NT2/D1 (cell line): ENCODE results near the gene ADCY3.

Source experiments
- DNase-seq: peaks from one replicate; pipeline ENCODE4 v3.0.0-alpha.2; 2011; ENCODE audit warnings: low read depth, low spot score
- H3K27me3 ChIP-seq: 2 replicates; pipeline ENCODE4 v1.6.0; 2011; ENCODE audit warnings: mild to moderate bottlenecking; ENCODE audit not compliant: insufficient read length, insufficient read depth
- H3K36me3 ChIP-seq: 2 replicates; pipeline ENCODE4 v1.6.1; 2011; ENCODE audit warnings: mild to moderate bottlenecking, low read length, mixed read lengths; ENCODE audit not compliant: insufficient read depth, insufficient read length
- H3K4me1 ChIP-seq: 2 replicates; pipeline ENCODE4 v1.5.1; 2011; ENCODE audit not compliant: insufficient read depth, insufficient read length
- H3K4me3 ChIP-seq: 2 replicates; pipeline ENCODE4 v1.5.1; 2011; ENCODE audit warnings: low read depth; ENCODE audit not compliant: insufficient read length
- H3K9ac ChIP-seq: 2 replicates; pipeline ENCODE4 v1.6.0; 2011; ENCODE audit warnings: low read depth; ENCODE audit not compliant: insufficient read length
- H3K9me3 ChIP-seq: 2 replicates; pipeline ENCODE4 v1.5.1; 2011; ENCODE audit warnings: mild to moderate bottlenecking, low read length; ENCODE audit not compliant: insufficient read depth
- SUZ12 ChIP-seq: IDR thresholded peaks from 2 replicates; pipeline ENCODE4 v1.6.1; 2011; ENCODE audit not compliant: insufficient read length, insufficient read depth; ENCODE audit errors: extremely low read depth
- YY1 ChIP-seq: IDR thresholded peaks from 2 replicates; pipeline ENCODE4 v1.6.1; 2011; ENCODE audit not compliant: insufficient read length, insufficient read depth
- ZNF274 ChIP-seq: IDR thresholded peaks from 2 replicates; pipeline ENCODE4 v1.6.1; 2011; ENCODE audit warnings: mild to moderate bottlenecking, low read depth, low read length

Gene ADCY3

DNA sequence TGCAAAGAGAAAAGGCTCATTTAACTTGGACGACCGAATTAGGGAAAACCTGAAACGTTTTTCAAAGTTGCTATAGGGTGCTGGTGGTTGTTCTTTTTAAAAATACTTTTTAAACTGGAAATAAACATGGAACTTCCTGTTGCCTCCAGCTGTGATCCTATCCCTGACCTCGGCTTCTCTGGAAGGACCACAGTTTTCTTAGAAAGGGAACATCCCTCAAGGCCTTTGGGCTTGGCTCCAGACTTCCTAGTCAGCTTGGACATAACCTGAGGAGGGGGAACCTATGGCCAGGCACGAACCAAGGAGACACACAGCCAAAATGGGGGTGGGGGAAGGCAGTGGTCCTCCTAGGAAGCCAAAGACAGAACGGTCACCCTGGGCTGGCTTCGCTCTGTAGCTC, 69.1 kb downstream of the ADCY3 start:
- DNase-seq = no peak
- TF ChIP-seq SUZ12 (no peak), ZNF274 (no peak), YY1 (no peak)
- Histone ChIP-seq H3K4me1 (no peaks in the 10 kb centered on the region), H3K9me3 (peaks cover 26% of the 10 kb centered on the region; the same call in 1 of the 2 replicates), H3K36me3 (no peaks in the 10 kb centered on the region), H3K9ac (no peak overlapping the region), H3K27me3 (no peaks in the 10 kb centered on the region), H3K4me3 (no peak overlapping the region)

DNA sequence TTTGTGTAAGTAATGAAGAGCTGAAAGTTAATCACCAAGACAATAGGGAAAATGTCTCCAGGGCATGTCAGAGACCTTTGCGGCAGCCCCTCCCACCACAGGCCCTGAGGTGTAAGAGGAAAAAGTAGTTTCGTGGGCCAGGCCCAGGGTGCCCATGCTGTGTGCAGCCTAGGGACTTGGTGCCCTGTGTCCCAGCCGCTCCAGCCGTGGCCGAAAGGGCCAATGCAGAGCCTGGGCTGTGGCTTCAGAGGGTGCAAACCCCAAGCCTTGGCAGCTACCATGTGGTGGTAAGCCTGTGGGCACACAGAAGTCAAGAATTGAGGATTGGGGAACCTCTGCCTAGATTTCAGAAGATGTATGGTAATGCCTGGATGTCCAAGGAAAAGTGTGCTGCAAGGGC, 74.3 kb downstream of the ADCY3 start:
- TF ChIP-seq SUZ12 (no peak), YY1 (no peak), ZNF274 (no peak)
- Histone ChIP-seq H3K27me3 (no peaks in the 10 kb centered on the region), H3K4me1 (no peaks in the 10 kb centered on the region), H3K4me3 (no peak overlapping the region), H3K9me3 (peaks cover 31% of the 10 kb centered on the region; the same call in 1 of the 2 replicates), H3K9ac (no peak overlapping the region), H3K36me3 (peaks cover 3% of the 10 kb centered on the region)
- no peak for DNase-seq

DNA sequence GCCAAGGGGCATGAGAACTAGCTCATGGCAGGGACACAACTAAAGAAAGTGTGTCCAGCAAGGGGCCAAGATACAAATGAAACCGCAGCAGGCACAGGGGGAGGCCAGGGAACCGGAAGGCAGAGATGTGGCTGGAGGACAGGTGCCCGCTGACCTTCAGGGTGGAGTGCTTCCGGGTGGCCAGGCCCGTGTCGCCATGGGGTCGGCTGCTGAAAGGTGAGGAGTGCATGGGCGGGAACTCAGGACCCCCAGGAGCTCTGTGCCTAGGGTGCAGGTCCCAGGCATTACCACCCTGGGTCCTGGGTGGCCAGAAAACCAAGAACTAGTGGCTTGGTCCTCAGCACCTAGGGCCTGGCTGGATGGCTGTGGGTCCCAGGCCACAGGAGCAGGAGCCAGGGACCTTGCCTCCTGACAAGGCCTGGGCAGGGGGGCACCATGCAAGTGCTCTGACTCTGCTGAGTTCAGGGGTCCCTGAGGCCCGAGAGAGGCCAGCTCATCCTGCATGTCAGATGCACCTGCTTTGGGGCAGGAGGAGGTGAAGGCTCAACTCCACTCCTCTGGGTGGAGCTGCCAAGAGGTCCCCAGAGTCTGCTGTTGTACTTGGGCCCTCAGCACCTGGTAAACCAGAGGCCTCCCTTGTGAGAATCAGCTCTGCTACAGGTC, 75.9 kb downstream of the ADCY3 start:
- H3K27me3 ChIP-seq = no peaks in the 10 kb centered on the region
- peaks cover 9% of the 10 kb centered on the region for H3K36me3 ChIP-seq
- no peaks in the 10 kb centered on the region for H3K4me1 ChIP-seq
- DNase-seq = no peak
- H3K9ac ChIP-seq = no peak overlapping the region
- no peak overlapping the region for H3K4me3 ChIP-seq
- TF ChIP-seq SUZ12 = no peak
- no peak for TF ChIP-seq ZNF274
- no peak for TF ChIP-seq YY1
- peaks cover 31% of the 10 kb centered on the region; the same call in 1 of the 2 replicates for H3K9me3 ChIP-seq

DNA sequence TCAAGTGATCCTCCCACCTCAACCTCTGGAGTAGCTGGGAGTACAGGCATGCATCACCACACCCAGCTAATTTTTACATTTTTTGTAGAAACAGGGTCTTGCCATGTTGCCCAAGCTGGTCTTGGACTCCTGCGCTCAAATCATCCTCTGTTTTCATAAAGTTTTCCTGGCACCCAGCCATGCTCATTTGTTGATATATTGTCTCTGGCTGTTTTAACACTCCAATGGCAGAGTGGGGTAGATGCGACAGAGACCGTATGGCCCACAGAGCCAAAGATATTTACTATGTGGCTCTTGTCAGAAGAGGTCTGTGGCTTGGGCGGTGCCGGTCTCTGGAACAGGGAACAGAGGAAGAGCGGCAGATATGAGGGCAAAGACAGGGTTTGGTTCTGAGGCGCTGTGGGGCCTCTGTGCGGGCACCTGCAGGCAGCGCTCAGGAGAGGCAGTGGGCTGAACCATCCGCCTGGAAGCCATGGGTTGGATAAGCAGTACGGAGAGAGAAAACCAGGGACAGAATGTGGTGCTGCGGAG, 76.6 kb downstream of the ADCY3 start:
- H3K4me3 ChIP-seq = no peak overlapping the region
- H3K9me3 ChIP-seq = peaks cover 24% of the 10 kb centered on the region; the same call in 1 of the 2 replicates

DNA sequence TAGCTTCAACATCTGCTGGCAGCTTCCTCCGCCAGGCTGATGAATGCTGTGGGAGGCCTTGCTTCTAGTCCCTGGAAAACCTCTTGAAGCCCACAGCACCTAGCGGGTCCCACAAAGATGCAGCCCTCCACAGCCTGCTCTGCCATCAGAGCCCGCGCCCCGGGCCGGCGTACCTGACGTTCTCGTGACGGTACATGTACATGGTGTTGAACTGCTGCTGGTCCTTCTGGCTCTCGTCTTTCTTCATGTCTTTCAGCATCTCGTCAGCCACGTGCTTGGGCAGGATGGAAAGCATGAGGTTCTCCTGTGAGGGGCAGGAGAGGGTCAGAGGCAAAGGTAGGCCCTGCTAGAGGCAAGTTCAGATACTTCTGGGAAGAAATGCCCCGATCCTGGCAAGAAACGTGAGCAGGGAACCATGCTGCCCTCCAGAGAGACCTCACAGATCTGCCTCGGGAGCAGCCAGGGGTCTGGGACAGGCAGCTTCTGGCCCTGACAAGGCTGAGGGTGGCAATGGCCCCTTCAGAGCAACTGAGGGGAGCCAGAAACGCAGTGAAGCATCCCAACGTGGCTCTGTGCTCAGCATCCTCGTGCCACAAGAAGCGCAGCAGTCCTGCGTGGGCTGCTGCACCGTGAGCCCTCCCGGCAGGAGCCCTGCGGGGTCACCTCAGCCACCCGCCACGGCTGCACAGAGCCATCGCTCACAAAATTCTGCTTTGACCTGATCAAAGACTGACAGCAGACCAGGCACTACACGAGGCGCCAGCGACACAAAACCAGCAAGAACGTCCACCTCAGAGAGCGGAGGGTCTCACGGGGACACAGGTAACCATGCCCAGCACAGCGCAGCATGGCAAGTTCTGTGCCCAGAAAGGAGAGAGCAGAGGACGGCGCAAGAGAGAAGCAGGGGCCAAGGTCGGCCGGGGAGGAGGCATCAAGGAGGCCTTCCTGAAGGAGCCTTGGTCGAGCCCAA, 77.7 kb downstream of the ADCY3 start:
- Histone ChIP-seq H3K27me3 (no peaks in the 10 kb centered on the region), H3K36me3 (peaks cover 9% of the 10 kb centered on the region), H3K9ac (no peak overlapping the region), H3K4me1 (no peaks in the 10 kb centered on the region), H3K9me3 (peaks cover 16% of the 10 kb centered on the region; the same call in 1 of the 2 replicates), H3K4me3 (no peak overlapping the region)
- no peak for DNase-seq
- TF ChIP-seq YY1 (no peak), SUZ12 (no peak), ZNF274 (no peak)

More for the DNA sequence above, 76.6 kb downstream of the ADCY3 start:
- Histone ChIP-seq H3K27me3 (no peaks in the 10 kb centered on the region), H3K9ac (no peak overlapping the region), H3K4me1 (no peaks in the 10 kb centered on the region), H3K36me3 (peaks cover 9% of the 10 kb centered on the region)
- no peak for DNase-seq
- TF ChIP-seq SUZ12 (no peak), YY1 (no peak), ZNF274 (no peak)

DNA sequence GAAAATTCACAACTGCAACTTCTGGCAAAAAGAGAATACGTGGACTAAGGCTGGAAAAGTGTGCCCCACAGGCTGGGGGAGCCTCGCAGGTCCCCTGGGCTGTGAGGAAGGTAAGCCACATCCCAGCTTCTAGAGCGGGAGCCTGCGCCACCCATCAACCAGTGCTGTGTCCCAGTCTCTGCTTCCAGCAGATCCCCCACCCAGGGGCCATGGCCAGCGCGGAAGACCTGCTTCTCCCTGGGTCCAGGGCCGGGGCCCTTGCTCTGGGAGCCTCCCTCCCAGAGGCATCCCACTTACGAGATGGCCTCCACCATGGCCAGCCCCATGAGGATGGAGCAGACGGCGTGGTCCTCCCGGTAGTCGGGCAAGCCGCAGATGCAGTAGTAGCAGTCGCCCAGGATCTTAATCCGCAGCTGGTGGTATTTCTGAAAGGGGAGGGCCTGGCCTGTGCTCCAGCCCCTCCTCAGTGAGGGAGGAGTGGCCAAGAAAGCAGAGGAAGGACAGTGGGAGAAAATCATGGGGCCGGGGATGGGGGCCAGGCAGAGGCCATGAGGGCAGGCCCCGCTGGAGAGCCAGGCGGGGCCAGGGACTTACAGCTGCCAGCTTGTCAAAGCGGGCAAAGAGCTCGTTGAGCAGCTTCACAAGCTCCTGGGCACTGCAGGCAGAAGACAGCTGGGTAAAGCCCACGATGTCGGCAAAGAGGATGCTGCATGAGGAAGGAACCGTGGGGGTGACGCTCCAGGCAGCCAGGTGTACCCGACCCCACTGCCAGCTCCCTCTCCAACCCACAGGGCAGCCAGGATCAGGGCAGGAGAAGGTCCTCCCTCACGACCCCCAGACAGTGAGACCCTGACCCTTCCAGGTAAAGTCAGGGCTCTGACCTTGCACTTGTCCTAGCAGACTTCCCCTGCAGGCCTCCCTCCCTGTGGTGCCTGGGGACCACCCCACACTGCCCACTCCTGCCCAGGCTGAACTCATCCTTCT, 78.8 kb downstream of the ADCY3 start:
- H3K36me3 ChIP-seq = peaks cover 17% of the 10 kb centered on the region
- TF ChIP-seq YY1 (no peak), SUZ12 (no peak), ZNF274 (no peak)
- H3K27me3 ChIP-seq = no peaks in the 10 kb centered on the region
- H3K9me3 ChIP-seq = peaks cover 8% of the 10 kb centered on the region; the same call in 1 of the 2 replicates
- no peaks in the 10 kb centered on the region for H3K4me1 ChIP-seq
- H3K4me3 ChIP-seq = no peak overlapping the region
- H3K9ac ChIP-seq = no peak overlapping the region
- DNase-seq = no peak
